DND-41 (cell line): ENCODE data around the gene SLC10A3.

Source experiments
- CTCF ChIP-seq: IDR thresholded peaks from 2 replicates; pipeline ENCODE4 v1.5.1; 2012; ENCODE audit warnings: borderline replicate concordance, low read length, moderate library complexity, mild to moderate bottlenecking; ENCODE audit not compliant: poor library complexity, severe bottlenecking; ENCODE audit errors: extremely low read depth
- EZH2 ChIP-seq: IDR thresholded peaks from 3 replicates; pipeline ENCODE4 v1.6.1; 2012; ENCODE audit warnings: borderline replicate concordance, low read depth, mild to moderate bottlenecking, moderate library complexity, low read length, inconsistent platforms; ENCODE audit not compliant: severe bottlenecking

GRCh38 chrX:154469114-154469513, 21.3 kb downstream of the SLC10A3 start:
- TF ChIP-seq CTCF: no peak
- no peak for TF ChIP-seq EZH2
